ENCODE results near the gene TMX4. TPM values are rescaled to one million over a fixed set of nuclear protein-coding genes. Genes with fewer than 3 reads are reported as not detected.

Gene TMX4
- total RNA-seq, 1 experiment from 2014 or later = 11.7 TPM

GRCh38 chr20:8000796-8001195 lies 18.8 kb downstream of the TMX4 start:
- Histone ChIP-seq H3K79me2 (ENCODE audit: insufficient read depth, low read length) (no peaks in the 10 kb centered on the region), H2BK12ac (ENCODE audit: insufficient read length, low read depth, low read length) (no peak overlapping the region), H3K27ac (ENCODE audit: insufficient read length, low read depth, low read length) (no peak overlapping the region), H2BK5ac (ENCODE audit: insufficient read length, low read length) (no peak overlapping the region), H3K4ac (ENCODE audit: low read depth, low read length) (no peak overlapping the region), H3T11ph (ENCODE audit: low read length) (no peak overlapping the region), H2AFZ (ENCODE audit: low read length) (no peak overlapping the region), H2BK15ac (ENCODE audit: low read depth, low read length) (no peak overlapping the region), H2AK5ac (ENCODE audit: insufficient read length, low read length) (no peak overlapping the region), H3K14ac (ENCODE audit: insufficient read depth, low read length) (no peak overlapping the region), H4K5ac (ENCODE audit: insufficient read length, low read depth, low read length) (no peak overlapping the region), H3K56ac (ENCODE audit: insufficient read length, low read depth, low read length) (no peak overlapping the region), H2BK20ac (ENCODE audit: low read depth, low read length, poor library complexity, severe bottlenecking) (no peak overlapping the region), H3K9ac (ENCODE audit: extremely low read depth, insufficient read length, low read length) (no peak overlapping the region), H3K23ac (ENCODE audit: insufficient read length, low read depth, low read length) (no peak overlapping the region), H3K27me3 (ENCODE audit: insufficient read depth, low read length) (no peaks in the 10 kb centered on the region), H2BK120ac (ENCODE audit: low read depth, low read length, poor library complexity, severe bottlenecking) (no peak overlapping the region), H3K9me3 (ENCODE audit: control insufficient read depth, low read depth, low read length) (no peaks in the 10 kb centered on the region), H4K20me1 (ENCODE audit: control insufficient read depth, insufficient read depth, insufficient read length) (no peaks in the 10 kb centered on the region), H3K23me2 (ENCODE audit: insufficient read length, low read depth, low read length, poor library complexity, severe bottlenecking) (no peaks in the 10 kb centered on the region), H4K8ac (replicated peaks; ENCODE audit: insufficient read length, low read depth, low read length) (no peak overlapping the region), H3K4me2 (ENCODE audit: insufficient read depth, insufficient read length, low read length) (no peak overlapping the region), H3K18ac (ENCODE audit: insufficient read length, low read depth, low read length) (no peak overlapping the region), H4K91ac (ENCODE audit: insufficient read length, low read depth, low read length) (no peak overlapping the region), H3K4me1 (ENCODE audit: insufficient read depth, low read length) (no peaks in the 10 kb centered on the region), H3K79me1 (ENCODE audit: insufficient read depth, low read depth, low read length, poor library complexity, severe bottlenecking) (no peaks in the 10 kb centered on the region)
- no peaks in the 10 kb centered on the region for H3K9me3 Mint-ChIP-seq
- no peak for DNase-seq
- TF ChIP-seq CTCF (conservative IDR thresholded peaks at IDR 0.05) = no peak
- no peak overlapping the region for H3K4me3 Mint-ChIP-seq
- H3K36me3 Mint-ChIP-seq (ENCODE audit: insufficient read depth in 1 of 3, low read depth in 3 of 3) = no peaks in the 10 kb centered on the region
- peak overlapping the region in 1 of 3 experiments; percentile 12; a peak in 1 of 7 replicates for H3K27ac Mint-ChIP-seq
- H3K4me1 Mint-ChIP-seq = peaks cover 1 to 4% of the 10 kb centered on the region in 2 experiments; a peak in 1 of 4 replicates
- H3K27me3 Mint-ChIP-seq (ENCODE audit: low read depth) = no peaks in the 10 kb centered on the region
